ENCODE data around the gene PPM1H. TPM values are rescaled to one million over a fixed set of nuclear protein-coding genes. Genes with fewer than 3 reads are reported as not detected.

PPM1H gene
- total RNA-seq, 2 donors from 2014 or later: 46.4 to 74.4 TPM

- WGBS, 2 experiments (ENCODE audit: insufficient coverage in 1 of 2, insufficient read length in 1 of 2): 83% methylated on average over 2 of the region's 2 CpGs; no CpG with 5 or more reads in 1 of the 2 experiments
- peaks cover 3% of the 10 kb centered on the region for H3K9me3 Mint-ChIP-seq
- H3K36me3 ChIP-seq (ENCODE audit: control insufficient read depth, insufficient read depth, low read length): no peaks in the 10 kb centered on the region
- peaks cover 27% of the 10 kb centered on the region for H3K36me3 Mint-ChIP-seq (ENCODE audit: low read depth)
- H3K4me1 ChIP-seq (ENCODE audit: control insufficient read depth, insufficient read depth, low read length): no peaks in the 10 kb centered on the region
- no peak overlapping the region for H3K27ac Mint-ChIP-seq
- no peak overlapping the region for H3K9ac ChIP-seq (ENCODE audit: extremely low read depth, low read length, poor library complexity, severe bottlenecking)
- no peak overlapping the region for H3K27ac ChIP-seq (ENCODE audit: low read depth, low read length)
- no peak for TF ChIP-seq CTCF (conservative IDR thresholded peaks at IDR 0.05)
- H3K27me3 ChIP-seq (ENCODE audit: control insufficient read depth, insufficient read depth, low read length, poor library complexity, severe bottlenecking): no peaks in the 10 kb centered on the region
- DNase-seq: no peak
- no peak overlapping the region for H3K4me3 ChIP-seq (ENCODE audit: low read length)
- H3K27me3 Mint-ChIP-seq (ENCODE audit: insufficient read depth): no peaks in the 10 kb centered on the region
- H3K4me1 Mint-ChIP-seq: peaks cover 20% of the 10 kb centered on the region
- H3K4me3 Mint-ChIP-seq: no peak overlapping the region
- H3K9me3 ChIP-seq (ENCODE audit: control insufficient read depth, low read length): no peaks in the 10 kb centered on the region
These were observed 183.2 kb downstream of the PPM1H start for GRCh38 chr12:62751810-62752155.

GRCh38 chr12:62750941-62751809 is 183.8 kb downstream of the PPM1H start:
- Mint-ChIP-seq H3K9me3 (peaks cover 2% of the 10 kb centered on the region), H3K27ac (no peak overlapping the region), H3K4me1 (peaks cover 20% of the 10 kb centered on the region), H3K4me3 (no peak overlapping the region), H3K36me3 (ENCODE audit: low read depth) (peaks cover 23% of the 10 kb centered on the region), H3K27me3 (ENCODE audit: insufficient read depth) (no peaks in the 10 kb centered on the region)
- DNase-seq: no peak
- Histone ChIP-seq H3K9ac (ENCODE audit: extremely low read depth, low read length, poor library complexity, severe bottlenecking) (no peak overlapping the region), H3K4me1 (ENCODE audit: control insufficient read depth, insufficient read depth, low read length) (no peaks in the 10 kb centered on the region), H3K9me3 (ENCODE audit: control insufficient read depth, low read length) (no peaks in the 10 kb centered on the region), H3K36me3 (ENCODE audit: control insufficient read depth, insufficient read depth, low read length) (no peaks in the 10 kb centered on the region), H3K4me3 (ENCODE audit: low read length) (no peak overlapping the region), H3K27me3 (ENCODE audit: control insufficient read depth, insufficient read depth, low read length, poor library complexity, severe bottlenecking) (no peaks in the 10 kb centered on the region), H3K27ac (ENCODE audit: low read depth, low read length) (no peak overlapping the region)
- 90 to 96% methylated on average over 7 to 10 of the region's 10 CpGs for WGBS, 2 experiments (ENCODE audit: insufficient coverage in 1 of 2, insufficient read length in 1 of 2)
- no peak for TF ChIP-seq CTCF (conservative IDR thresholded peaks at IDR 0.05)

GRCh38 chr12:62749586-62749985 is 185.4 kb downstream of the PPM1H start:
- Histone ChIP-seq H3K4me3 (ENCODE audit: low read length) (no peak overlapping the region), H3K27me3 (ENCODE audit: control insufficient read depth, insufficient read depth, low read length, poor library complexity, severe bottlenecking) (no peaks in the 10 kb centered on the region), H3K9ac (ENCODE audit: extremely low read depth, low read length, poor library complexity, severe bottlenecking) (no peak overlapping the region), H3K36me3 (ENCODE audit: control insufficient read depth, insufficient read depth, low read length) (no peaks in the 10 kb centered on the region), H3K27ac (ENCODE audit: low read depth, low read length) (no peak overlapping the region), H3K4me1 (ENCODE audit: control insufficient read depth, insufficient read depth, low read length) (no peaks in the 10 kb centered on the region), H3K9me3 (ENCODE audit: control insufficient read depth, low read length) (no peaks in the 10 kb centered on the region)
- Mint-ChIP-seq H3K9me3 (no peaks in the 10 kb centered on the region), H3K27me3 (ENCODE audit: insufficient read depth) (no peaks in the 10 kb centered on the region), H3K27ac (no peak overlapping the region), H3K4me1 (peaks cover 23% of the 10 kb centered on the region), H3K36me3 (ENCODE audit: low read depth) (peaks cover 8% of the 10 kb centered on the region), H3K4me3 (no peak overlapping the region)
- no peak for DNase-seq
- WGBS, 2 experiments (ENCODE audit: insufficient coverage in 1 of 2, insufficient read length in 1 of 2): 80% methylated on average over 1 of the region's 1 CpG; no CpG with 5 or more reads in 1 of the 2 experiments
- TF ChIP-seq CTCF (conservative IDR thresholded peaks at IDR 0.05): no peak

Data from endodermal cell (in vitro differentiated cells).